ENCODE measurements around the gene ACADS. TPM values are rescaled to one million over a fixed set of nuclear protein-coding genes. Genes with fewer than 3 reads are reported as not detected.

ACADS gene, protein sequence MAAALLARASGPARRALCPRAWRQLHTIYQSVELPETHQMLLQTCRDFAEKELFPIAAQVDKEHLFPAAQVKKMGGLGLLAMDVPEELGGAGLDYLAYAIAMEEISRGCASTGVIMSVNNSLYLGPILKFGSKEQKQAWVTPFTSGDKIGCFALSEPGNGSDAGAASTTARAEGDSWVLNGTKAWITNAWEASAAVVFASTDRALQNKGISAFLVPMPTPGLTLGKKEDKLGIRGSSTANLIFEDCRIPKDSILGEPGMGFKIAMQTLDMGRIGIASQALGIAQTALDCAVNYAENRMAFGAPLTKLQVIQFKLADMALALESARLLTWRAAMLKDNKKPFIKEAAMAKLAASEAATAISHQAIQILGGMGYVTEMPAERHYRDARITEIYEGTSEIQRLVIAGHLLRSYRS
- total RNA-seq (10 to 100 TPM in 1 of 2 donors, 1 to 10 TPM in 1; 9.1 to 10.8 TPM), total RNA-seq (12.1 to 20.7 reads per million in 2 donors)

DNA sequence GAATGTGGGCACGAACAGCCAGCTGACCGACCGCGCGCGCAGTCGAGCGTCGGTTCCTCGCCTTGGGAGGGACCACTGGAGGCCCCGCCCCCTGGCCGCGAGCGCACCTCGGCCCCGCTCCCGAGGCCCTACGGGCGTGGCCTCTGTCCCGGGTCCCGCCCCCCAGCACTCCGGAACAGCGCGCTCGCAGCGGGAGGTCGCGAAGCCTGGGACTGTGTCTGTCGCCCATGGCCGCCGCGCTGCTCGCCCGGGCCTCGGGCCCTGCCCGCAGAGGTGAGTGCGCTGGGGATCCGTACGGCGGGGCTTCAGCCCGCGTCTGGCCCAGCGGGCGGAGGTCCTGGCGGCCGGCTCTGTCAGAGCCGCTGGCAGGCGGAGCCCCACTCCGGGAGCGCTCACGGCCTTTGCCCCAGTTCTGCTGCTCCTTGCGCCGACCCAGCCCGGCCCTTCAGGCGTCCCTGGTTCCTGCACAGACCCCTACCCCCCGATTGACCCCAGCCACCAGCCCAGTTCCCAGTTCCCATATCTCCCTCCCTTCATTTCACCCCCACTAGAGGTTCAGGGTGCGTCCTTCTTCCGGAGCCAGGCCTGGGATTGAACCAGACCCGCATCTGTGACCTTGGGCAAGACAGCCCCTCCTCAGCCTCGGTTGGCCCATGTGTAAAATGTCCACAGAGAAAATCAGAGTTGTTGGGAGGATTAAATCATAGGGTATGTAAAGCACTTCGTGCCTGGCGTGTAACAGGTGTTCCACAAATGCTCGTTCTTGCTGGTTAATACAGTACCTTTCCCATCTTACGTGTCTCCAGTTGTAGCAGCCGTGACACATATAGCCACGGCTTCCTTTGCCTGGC is at the start of gene ACADS:
ACADS (plus strand) TSS at position 168 of the 851 bp plus-strand sequence; CDS start at position 228, 60 bp downstream.
- Mint-ChIP-seq H3K4me1 (peaks cover 21% of the 10 kb centered on the region), H3K27me3 (no peaks in the 10 kb centered on the region), H3K36me3 (ENCODE audit: low read depth) (peaks cover 6% of the 10 kb centered on the region), H3K4me3 (peak within 1 kb of the TSS; percentile 93), H3K27ac (peak within 1 kb of the TSS; percentile 53)
- H3K9me3 ChIP-seq (ENCODE audit: control insufficient read depth, low read length, poor library complexity, severe bottlenecking), result no peaks in the 10 kb centered on the region
- ATAC-seq (peak; percentile 100), DNase-seq (peak; percentile 82 to 93 (median 86))

DNA sequence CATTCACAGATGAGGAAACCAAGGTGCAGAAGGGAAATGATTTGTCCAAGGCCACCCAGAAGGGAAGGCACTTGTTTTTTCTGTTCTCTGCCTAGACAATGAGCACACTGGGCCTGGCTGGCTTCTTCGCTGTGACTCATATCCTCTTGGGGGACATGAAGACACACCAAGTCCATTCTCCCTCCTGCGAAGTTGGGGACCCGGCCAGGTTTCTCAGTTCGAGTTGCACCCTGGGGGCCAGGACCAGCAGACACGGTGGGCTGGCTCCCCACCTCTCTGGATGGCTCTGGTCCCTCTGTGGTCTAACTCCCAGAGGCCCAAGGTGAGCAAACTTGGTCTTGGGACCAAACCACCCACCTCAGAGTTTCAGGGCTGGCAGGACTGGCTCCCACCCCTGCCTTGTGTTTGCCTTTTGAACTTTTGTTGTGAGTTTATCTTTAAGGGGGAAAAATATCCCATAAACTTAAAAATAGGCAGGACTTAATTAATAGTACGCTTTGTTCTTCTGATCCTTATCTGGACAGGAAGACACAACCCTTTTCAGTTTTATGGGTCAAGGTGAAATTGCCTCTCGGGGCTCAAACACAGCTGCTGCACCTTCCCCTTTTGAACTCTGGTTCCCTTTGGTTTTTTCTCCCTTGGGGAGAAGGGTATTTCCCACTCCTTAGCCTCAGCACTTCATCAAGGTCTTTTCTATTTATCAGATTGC is 47.7 kb upstream of the ACADS start:
- no peaks in the 10 kb centered on the region for H3K4me1 Mint-ChIP-seq
- no peak overlapping the region for H3K4me3 Mint-ChIP-seq
- no peaks in the 10 kb centered on the region for H3K9me3 ChIP-seq (ENCODE audit: control insufficient read depth, low read length, poor library complexity, severe bottlenecking)
- DNase-seq, result no peak
- H3K36me3 Mint-ChIP-seq (ENCODE audit: low read depth), result no peaks in the 10 kb centered on the region
- peak overlapping the region; percentile 6 for H3K27ac Mint-ChIP-seq
- H3K27me3 Mint-ChIP-seq, result peaks cover 4% of the 10 kb centered on the region
- ATAC-seq, result no peak

DNA sequence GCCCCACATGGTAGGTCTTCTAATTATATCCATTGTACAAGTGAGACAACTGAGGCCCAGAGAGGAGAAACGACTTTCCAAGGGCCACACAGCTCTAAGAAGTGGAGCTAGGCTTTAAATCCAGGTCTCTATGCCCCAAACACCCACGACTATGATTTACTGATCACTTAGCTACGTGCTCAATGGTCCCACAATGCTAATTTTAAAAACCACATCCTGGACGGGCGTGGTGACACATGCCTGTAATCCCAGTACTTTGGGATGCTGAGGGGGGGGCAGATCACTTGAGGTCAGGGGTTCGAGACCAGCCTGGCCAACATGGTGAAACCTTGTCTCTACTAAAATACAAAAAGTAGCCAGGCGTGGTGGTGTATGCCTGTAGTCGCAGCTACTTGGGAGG is 47.1 kb upstream of the ACADS start:
- no peaks in the 10 kb centered on the region for H3K9me3 ChIP-seq (ENCODE audit: control insufficient read depth, low read length, poor library complexity, severe bottlenecking)
- Mint-ChIP-seq H3K4me1 (no peaks in the 10 kb centered on the region), H3K4me3 (no peak overlapping the region), H3K27ac (no peak overlapping the region), H3K36me3 (ENCODE audit: low read depth) (no peaks in the 10 kb centered on the region), H3K27me3 (peaks cover 4% of the 10 kb centered on the region)
- no peak for ATAC-seq
- no peak for DNase-seq

DNA sequence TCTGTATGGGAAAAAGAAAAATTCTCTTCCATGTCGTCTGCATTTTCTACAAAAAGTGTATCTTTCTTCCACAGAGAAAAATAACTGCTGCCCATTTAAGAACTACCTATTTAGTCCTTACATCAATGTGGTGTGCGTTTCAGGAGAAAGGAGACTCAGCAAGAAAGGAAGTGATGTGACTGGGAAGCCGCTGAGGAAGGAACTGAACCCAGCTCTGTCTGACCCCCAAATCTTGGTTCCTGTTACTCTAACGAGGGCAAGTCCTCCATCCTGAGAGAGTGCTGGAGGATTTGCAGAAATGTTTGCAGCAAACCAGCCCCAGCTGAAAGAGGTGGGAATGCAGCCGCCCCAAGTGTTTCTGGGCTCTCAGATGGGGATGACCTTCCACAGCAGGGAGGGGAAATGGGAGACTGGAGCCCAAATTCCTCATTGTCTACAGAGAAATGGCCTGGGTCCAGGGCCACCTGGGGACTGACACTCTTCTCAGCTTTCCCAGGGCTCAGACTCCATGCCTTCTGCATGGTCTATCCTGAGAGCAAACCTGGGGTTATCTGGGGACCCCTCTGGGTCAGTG is 45.4 kb upstream of the ACADS start:
- Mint-ChIP-seq H3K4me3 (no peak overlapping the region), H3K4me1 (no peaks in the 10 kb centered on the region), H3K27ac (no peak overlapping the region), H3K36me3 (ENCODE audit: low read depth) (no peaks in the 10 kb centered on the region), H3K27me3 (no peaks in the 10 kb centered on the region)
- no peak for DNase-seq
- no peaks in the 10 kb centered on the region for H3K9me3 ChIP-seq (ENCODE audit: control insufficient read depth, low read length, poor library complexity, severe bottlenecking)
- ATAC-seq, result no peak

DNA sequence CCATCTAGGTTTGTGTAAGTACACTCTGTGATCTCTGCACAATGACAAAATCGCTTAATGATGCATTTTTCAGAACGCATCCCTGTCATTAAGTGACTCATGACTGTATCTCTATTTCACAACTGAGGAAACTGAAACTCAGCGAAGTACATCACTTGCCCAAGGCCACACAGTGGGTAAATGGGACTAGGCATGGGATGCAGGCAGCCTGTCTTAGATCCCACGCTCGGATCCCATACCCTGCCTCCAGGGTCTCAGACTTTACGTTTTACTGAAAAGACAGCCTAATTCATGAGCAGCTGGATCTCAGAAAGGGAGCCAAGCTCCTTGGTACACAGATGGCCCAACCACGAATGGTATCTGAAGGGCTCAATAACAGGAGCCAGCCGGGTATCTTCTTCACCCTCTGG is 41.1 kb upstream of the ACADS start:
- Mint-ChIP-seq H3K4me1 (peaks cover 15% of the 10 kb centered on the region), H3K36me3 (ENCODE audit: low read depth) (no peaks in the 10 kb centered on the region), H3K27ac (no peak overlapping the region), H3K27me3 (no peaks in the 10 kb centered on the region), H3K4me3 (no peak overlapping the region)
- DNase-seq, result no peak
- no peaks in the 10 kb centered on the region for H3K9me3 ChIP-seq (ENCODE audit: control insufficient read depth, low read length, poor library complexity, severe bottlenecking)
- no peak for ATAC-seq

DNA sequence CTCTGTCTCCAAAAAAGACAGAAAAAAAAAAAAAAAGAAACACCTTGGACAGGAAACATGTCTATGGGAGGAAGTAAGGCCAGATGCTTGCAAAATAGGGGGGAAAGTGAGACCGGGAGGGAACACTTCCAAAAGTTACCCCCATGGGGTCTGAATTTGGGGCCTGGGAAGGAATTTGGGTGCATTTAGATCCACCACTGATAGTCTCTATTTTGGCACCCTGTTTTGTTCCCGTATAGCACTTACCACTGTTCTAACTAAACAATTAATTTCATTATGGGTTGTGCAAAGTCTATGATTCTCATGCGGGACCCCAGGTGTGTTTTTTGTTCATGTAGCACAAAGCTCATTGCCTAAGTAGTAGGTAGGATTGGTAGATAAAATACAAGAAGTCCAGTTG is 40.1 kb upstream of the ACADS start:
- H3K4me1 Mint-ChIP-seq, result peaks cover 15% of the 10 kb centered on the region
- H3K27ac Mint-ChIP-seq, result no peak overlapping the region
- H3K27me3 Mint-ChIP-seq, result no peaks in the 10 kb centered on the region
- peak overlapping the region; percentile 96 for H3K4me3 Mint-ChIP-seq
- ATAC-seq, result no peak
- no peak for DNase-seq
- no peaks in the 10 kb centered on the region for H3K36me3 Mint-ChIP-seq (ENCODE audit: low read depth)
- H3K9me3 ChIP-seq (ENCODE audit: control insufficient read depth, low read length, poor library complexity, severe bottlenecking), result no peaks in the 10 kb centered on the region

DNA sequence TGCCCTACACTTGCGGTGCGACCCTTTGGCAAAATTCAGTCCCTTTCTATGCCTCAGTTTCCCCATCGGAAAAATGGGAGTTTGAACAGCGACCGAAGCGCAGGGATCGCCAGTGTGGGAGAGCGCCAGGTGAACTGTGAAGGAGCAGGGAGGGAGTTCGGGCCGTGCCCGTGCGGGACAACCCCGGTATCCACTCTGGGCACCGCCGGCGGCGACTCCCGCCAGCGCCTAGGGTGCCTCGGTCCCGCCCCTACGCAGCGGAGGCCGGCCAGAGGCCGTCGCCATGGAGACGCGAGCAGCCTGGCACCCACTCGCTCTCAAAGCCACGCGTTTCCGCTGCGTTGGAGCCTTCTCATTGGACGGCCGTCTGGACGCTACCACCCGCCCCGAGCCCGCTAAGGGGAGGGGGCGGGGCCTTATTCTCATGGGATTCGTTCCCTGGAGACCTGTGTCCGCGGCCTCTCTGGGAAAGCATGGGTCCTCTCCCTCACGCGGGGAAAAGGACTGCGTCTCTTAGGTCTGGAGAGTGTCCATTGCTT is 39.4 kb upstream of the ACADS start:
- Mint-ChIP-seq H3K27ac (peak overlapping the region; percentile 76), H3K27me3 (no peaks in the 10 kb centered on the region), H3K4me1 (peaks cover 18% of the 10 kb centered on the region), H3K4me3 (peak overlapping the region; percentile 96), H3K36me3 (ENCODE audit: low read depth) (no peaks in the 10 kb centered on the region)
- DNase-seq (peak; percentile 92 to 96 (median 95)), ATAC-seq (peak; percentile 77)
- no peaks in the 10 kb centered on the region for H3K9me3 ChIP-seq (ENCODE audit: control insufficient read depth, low read length, poor library complexity, severe bottlenecking)

DNA sequence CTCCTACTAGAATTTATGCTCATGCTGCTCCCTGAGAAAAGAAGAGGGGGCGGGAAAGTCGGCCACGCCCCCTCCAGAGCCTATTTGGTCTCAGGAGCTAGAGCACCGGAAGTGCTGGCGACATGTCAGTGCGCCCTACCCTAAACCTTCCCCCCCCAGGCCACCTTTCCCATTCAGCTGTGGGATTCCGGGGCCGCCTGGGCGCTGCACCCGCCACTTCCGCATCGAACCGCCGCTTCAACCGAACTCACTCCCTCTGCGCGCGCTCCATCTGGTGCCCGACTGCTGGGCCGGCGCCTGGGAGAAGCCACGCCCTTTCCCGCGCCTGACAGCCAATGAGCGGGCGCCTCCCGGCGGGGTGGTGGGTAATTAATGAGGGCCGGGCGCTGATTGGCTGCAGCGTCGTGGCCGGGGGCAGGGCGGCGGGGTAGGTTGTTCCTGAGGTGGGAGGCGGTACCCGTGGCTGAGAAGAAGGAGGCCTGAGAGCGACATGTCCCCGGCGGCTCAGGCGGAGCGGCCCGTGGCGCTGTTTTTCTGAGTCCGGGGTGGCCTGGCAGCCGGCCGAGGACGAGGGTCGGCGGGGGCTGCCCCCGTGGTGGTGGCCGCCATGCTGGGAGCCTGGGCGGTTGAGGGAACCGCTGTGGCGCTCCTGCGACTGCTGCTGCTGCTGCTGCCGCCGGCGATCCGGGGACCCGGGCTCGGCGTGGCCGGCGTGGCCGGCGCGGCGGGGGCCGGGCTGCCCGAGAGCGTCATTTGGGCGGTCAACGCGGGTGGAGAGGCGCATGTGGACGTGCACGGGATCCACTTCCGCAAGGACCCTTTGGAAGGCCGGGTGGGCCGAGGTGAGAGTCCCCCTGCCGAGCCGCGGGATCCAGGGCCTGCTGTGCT is 38.7 kb upstream of the ACADS start, which contains the start of gene MLEC:
MLEC (plus strand) TSS at position 460 of the 888 bp plus-strand sequence; CDS start at position 608, 148 bp downstream.
- H3K9me3 ChIP-seq (ENCODE audit: control insufficient read depth, low read length, poor library complexity, severe bottlenecking), result no peaks in the 10 kb centered on the region
- peaks cover 20% of the 10 kb centered on the region for H3K4me1 Mint-ChIP-seq
- H3K4me3 Mint-ChIP-seq, result peak within 1 kb of the TSS; percentile 96
- H3K27me3 Mint-ChIP-seq, result no peaks in the 10 kb centered on the region
- DNase-seq (peak; percentile 98 to 99 (median 98)), ATAC-seq (peak; percentile 83)
- H3K36me3 Mint-ChIP-seq (ENCODE audit: low read depth), result no peaks in the 10 kb centered on the region
- peak within 1 kb of the TSS; percentile 76 for H3K27ac Mint-ChIP-seq

DNA sequence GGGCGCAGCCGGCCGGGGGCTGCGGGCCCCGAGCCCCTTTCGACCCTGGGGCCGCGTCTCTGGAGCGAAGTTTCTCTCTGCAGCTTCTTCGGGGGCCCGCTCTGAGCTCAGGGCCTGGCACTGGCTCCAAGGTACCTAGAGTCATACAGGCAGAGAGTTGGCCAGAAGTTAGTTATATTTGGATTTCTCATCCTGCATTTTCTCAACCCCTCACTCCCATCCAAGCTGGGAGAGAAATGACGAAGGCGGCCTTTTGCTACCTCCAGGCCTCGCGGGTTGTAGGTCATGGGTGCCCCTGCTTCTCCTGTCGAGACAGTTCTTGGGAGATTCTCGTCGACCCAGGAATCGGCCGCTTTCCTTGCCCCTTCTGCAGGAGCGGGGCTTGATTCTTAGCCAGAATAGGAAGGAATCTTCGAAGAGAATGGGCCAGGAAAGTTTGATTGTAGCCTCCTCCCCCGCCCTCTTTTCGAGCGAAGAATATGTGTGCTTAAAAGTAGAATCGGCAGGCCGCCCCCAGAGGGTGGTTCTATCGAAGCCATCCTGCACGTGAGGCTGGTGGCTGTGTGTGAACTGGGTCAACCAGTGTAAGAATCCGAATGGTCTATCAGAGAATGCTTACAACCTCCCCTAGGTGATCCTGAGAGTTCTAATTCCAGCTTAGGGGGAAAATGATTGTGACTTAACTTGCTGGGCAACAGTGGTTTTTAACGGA is 37.9 kb upstream of the ACADS start:
- no peaks in the 10 kb centered on the region for H3K36me3 Mint-ChIP-seq (ENCODE audit: low read depth)
- H3K4me1 Mint-ChIP-seq, result peaks cover 27% of the 10 kb centered on the region
- no peaks in the 10 kb centered on the region for H3K27me3 Mint-ChIP-seq
- no peak for ATAC-seq
- H3K4me3 Mint-ChIP-seq, result peak overlapping the region; percentile 90
- DNase-seq, result peak in 2 of 3 donors; percentile 11 to 21
- H3K9me3 ChIP-seq (ENCODE audit: control insufficient read depth, low read length, poor library complexity, severe bottlenecking), result no peaks in the 10 kb centered on the region
- H3K27ac Mint-ChIP-seq, result peak overlapping the region; percentile 75

DNA sequence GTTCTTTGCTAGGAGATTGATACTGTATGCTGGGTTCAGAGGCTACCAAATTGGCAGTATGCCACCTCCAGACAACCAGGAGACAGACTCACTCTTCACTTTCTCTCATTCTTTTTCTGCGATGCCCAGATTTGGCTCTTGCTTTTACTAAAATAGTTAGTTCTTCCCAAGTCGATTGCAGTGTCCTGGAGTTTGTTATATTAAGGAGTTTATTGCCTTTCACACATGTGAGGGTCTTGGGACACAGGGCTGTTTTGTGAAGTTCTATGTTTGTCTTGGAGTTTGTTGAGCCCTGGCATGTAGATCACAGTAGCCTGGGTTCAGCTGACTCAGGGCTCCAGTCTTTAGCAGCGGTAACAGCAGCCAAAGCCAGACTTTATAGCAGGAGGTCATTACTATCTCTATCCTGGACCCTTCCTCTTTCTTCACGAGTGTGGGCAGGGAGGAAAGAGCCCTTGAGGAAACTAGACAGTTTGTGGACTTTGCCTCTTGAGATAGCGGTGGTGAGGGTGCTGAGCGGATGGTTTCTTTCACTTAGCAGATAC is 37.0 kb upstream of the ACADS start:
- Mint-ChIP-seq H3K4me3 (peak overlapping the region; percentile 90), H3K27me3 (no peaks in the 10 kb centered on the region), H3K36me3 (ENCODE audit: low read depth) (peaks cover 2% of the 10 kb centered on the region), H3K27ac (peak overlapping the region; percentile 75), H3K4me1 (peaks cover 30% of the 10 kb centered on the region)
- no peaks in the 10 kb centered on the region for H3K9me3 ChIP-seq (ENCODE audit: control insufficient read depth, low read length, poor library complexity, severe bottlenecking)
- ATAC-seq (no peak), DNase-seq (no peak)

Measured in T-helper 17 cell (primary cell).